Stimulated activated CD8-positive, alpha-beta memory T cell treated with anti-CD3 and anti-CD28 coated beads, Interleukin-12 subunit alpha, Interleukin-12 subunit beta, amount 100 ng/mL, for 1 hour (primary cell): ENCODE data around the gene SERGEF.
"Not testable (repeated sequence)": the region's sequence is repeated elsewhere in the genome, so short reads cannot be mapped to it uniquely, and the experiment has no call there.

Source experiments
- DNase-seq: peaks from one replicate; pipeline ENCODE4 v3.0.0-alpha.2; 2020; ENCODE audit warnings: low read depth

Gene SERGEF

DNA sequence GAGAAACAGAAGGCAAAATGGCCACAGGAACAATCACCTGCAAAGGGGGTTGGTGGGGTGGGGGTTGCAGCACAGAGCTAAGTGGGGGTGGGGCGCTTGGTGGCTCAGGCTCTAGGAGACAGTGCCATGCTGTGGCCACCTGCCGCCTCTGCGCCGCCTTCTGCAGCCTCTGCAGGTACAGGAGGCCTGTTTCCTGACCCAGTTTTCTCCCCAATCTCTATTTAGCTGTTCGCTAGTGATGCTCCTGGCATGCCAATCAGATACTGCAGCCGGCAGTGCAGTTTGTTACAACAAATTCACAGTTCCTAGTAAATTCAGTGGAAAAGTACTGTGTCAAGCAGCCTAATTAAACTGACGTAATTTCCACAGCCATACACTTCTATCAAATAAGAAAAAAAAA lies 106.4 kb downstream of the SERGEF start:
- DNase-seq, result no peak

DNA sequence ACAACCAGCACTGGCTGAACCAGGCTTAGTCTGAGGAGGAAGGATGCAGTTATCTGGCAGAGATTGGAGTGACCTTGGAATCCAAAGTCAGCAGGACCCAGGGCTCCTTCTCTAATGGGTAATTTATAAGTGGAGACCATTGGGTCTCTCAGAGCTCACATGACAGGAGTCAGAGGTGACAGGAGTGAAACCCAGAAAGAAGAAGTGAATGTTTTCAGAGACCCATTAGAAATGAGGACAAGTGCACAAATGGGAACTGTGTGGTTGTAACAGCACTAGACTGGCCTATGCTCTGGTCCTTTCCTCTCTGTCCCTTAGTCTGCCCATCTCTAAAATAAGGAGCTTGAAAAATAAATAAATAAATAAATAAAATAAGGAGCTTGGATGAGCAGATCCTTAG lies 107.4 kb downstream of the SERGEF start:
- DNase-seq, result no peak

DNA sequence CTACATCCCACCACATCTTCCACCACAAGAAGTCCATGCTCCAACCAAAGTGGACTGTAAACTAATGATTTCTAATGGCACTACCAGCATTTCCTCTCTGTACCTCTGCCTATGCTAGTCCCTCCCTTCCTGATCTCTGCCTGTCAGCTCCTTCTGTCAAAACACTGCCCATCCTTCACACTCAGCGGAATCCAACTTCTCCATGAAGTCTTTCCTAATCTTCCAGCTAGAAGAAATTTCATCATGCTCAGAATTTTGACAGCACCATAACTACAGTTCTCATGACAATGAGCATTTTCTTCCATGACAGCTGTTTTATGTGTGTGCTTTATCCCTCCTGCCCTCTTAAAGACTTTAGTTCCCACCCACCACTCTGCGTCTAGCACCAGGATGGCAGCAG lies 111.4 kb downstream of the SERGEF start:
- DNase-seq, result no peak

DNA sequence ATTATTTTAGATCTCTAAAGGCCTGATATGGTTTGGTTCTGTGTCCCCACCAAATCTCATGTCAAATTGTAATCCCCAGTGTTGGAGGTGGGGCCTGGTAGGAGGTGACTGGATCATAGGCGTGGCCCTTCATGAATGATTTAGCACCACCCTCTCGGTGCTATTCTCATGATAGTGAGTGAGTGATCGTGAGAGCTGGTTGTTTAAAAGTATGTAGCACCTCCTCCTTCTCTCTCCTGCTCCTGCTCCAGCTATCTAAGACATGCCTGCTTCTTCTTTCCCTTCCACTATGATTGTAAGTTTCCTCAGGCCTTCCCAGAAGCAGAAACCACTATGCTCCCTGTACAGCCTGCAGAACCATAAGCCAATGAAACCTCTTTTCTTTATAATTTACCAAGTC lies 114.1 kb downstream of the SERGEF start:
- DNase-seq, result no peak

DNA sequence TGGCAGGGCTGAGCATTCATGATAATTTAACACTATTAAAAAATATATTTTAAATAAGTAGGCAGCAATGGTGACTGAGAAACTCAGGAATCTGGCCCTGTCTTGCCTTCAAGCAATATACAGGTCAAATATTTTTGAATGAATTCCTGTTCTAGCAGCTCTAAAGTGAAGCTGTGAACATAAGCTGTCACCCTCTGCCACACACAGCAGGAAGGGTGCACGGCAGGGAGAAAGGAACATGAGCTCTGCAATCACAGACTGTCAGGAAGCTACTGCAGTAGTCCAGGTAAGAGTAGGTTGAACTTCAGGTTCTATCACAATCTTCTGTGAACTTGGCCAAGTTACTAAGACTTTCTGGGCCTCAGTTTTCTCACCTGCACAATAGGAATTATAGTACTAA lies 114.8 kb downstream of the SERGEF start:
- DNase-seq, result no peak

DNA sequence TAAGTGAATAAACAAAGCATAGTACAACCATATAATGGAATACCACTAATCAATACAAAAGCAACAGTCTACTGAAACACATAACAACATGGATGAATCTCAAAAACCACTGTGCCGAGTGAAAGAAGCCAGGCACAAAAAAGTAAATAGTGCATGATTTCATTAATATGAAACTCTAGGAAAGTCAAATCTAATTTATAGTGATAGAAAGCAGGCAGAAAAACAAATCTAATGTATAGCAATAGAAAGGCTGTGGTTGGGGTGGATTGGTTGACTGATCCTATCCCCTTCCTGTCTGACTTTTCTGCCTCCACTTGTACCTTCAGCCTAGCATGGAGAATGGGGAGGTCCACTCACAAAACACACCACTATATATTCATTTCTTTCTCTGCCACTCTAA lies 115.4 kb downstream of the SERGEF start:
- DNase-seq, result no peak

DNA sequence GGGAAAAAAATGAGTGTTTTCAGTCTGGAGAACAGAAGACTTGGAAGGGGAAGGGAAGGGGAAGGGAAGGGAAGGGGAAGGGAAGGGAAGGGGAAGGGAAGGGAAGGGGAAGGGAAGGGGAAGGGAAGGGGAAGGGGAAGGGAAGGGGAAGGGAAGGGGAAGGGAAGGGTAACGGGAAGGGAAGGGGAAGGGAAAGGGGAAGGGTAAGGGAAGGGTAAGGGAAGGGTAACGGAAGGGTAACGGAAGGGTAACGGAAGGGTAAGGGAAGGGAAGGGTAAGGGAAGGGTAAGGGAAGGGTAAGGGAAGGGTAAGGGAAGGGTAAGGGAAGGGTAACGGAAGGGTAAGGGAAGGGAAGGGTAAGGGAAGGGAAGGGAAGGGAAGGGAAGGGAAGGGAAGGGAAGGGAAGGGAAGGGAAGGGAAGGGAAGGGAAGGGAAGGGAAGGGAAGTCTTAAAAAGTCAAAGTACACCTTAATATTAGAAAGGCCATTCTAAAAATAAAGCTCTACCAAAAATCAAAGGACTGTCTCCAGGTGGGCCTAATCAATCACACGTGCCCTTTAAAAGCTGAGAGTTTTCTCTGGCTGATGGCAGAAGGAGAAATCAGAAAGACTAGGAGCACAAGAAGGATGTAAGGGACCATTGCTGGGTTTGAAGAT lies 116.2 kb downstream of the SERGEF start:
- not testable (repeated sequence) for DNase-seq

DNA sequence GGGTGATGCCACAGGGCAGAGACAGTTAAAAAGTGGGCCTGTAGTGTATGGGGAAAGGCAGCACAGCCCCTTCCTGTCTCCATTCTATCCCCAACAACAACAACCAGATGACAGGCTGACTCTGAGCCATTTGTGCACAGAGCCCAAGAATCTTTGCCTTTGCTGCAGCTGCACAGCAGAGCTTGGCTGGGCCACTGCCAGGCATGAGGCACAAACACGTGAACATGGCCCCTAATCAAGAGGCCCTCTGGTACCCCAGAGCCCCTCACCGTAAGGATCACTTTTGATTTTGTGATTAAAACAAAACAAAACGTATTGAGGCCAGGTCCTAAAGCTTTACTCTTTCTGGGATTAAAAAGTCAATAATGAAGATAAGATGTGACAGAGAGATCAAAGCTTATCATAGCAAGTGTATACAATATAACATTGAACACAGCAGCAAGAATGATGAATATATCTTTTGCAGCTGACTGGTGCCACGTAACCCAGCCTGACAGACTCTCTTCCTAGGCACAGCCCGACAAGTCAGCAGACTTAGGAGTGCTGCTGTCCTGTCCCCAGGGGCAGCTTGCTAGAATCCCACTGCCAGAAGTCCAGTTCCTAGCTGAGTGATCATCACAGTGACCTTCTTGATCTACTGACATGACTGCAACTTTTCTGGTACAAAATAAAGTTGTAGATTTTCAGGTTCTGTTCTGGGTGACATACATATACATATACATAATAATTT lies 117.8 kb downstream of the SERGEF start:
- no peak for DNase-seq

DNA sequence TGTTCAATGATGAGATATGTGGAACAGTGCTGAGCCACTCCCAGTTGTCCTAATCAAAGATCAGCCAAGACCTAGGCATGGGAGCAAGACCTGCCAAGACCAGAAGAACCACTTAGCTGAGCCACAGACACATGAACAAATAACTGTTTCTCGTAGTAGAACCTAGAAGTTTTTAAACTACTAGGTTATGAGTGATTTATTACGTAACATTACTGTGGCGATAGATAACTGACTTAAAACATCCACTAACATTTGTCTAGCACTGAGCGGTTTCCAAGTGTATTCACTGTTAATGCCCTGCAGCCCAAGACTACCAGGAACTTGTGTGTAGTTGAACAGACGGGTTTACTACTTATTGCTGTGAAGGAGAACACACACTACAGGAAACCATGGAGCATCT lies 120.4 kb downstream of the SERGEF start:
- DNase-seq, result no peak

DNA sequence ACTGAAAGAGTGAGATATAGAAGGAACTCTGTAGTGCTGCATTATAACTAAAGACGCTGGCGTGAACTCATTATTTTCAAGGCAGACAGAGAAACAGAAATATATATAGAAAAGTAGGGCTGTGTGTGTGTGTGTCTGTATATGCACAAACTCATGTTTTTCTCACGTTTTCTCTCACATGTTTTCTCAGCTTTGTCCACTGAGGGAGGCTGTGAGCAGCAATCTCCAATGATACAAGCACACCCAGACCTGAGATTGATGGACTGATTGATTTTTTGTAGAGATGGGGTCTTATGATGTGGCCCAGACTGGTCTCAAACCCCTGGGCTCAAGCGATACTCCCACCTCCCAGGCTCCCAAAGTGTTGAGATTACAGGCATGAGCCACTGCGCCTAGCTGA lies 122.5 kb downstream of the SERGEF start:
- no peak for DNase-seq

DNA sequence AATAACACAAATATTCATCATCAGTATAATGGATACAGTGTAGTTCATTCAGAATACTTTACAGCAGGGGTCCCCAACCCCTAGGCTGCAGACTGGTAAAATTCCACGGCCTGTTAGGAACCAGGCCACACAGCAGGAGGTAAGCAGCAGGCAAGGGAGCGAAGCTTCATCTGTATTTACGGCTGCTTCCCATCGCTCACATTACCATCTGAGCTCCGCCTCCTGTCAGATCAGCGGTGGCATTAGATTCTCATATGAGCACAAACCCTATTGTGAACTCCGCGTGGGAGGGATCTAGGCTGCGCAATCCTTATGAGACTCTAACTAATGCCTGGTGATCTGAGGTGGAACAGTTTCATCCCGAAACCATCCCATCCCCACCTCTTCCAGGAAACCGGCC lies 125.1 kb downstream of the SERGEF start:
- no peak for DNase-seq

DNA sequence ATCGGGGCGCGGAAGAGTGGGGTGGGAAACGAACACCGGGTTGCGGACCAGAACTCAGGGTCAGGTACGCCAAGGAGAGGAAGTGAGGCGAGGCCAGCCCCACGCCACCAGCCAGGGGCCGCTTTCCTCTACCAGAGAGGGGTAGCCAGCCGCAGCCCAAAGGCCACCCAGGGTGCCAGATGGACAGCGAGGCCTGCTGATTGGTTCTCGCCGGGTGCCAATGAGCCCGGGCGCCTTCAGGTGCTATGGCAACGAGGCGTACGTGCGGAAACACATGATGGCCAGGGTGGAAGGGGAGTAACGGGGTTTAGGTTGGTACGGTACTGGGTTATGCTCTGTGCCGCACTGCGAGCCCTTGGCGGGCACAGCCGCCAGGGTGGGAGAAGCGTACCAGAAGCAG lies 128.9 kb downstream of the SERGEF start:
- DNase-seq, result no peak

DNA sequence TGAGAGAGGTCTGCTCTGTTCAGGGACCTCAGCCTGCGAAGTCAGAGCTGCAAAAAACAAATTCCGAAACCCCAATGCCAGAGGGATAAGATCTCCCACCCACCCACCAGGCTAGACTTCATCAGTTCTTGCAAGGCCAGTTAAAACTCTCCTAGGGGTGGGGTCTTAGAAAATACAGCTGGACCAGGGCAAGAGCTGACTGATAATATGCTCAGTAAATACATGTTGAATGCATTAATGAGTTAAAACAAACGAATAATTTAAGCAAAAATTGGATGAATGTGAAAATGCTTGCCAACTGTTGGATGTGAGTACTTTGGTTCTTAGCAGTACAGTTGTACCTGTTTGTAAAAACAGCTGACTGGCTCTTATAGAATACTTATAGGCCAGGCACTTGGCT lies 129.8 kb downstream of the SERGEF start:
- no peak for DNase-seq

DNA sequence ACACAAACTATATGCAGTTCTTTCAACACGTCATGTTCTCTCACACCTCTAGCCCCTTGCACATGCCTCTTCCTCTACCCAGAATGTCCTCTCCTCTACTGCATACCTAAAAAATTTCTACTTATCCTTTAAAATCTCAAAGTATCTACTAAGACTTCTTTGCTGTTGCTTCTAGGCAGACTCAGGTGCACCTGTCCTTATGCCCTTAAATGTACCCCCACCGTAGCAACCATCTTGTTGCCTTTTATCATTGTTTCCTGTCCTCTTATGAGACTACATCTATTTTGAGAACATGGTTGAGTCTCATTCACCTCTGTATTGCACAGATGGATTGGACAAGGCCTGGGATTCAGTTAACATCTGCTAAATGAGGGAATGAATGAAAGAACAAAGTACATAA lies 134.1 kb downstream of the SERGEF start:
- DNase-seq, result no peak

DNA sequence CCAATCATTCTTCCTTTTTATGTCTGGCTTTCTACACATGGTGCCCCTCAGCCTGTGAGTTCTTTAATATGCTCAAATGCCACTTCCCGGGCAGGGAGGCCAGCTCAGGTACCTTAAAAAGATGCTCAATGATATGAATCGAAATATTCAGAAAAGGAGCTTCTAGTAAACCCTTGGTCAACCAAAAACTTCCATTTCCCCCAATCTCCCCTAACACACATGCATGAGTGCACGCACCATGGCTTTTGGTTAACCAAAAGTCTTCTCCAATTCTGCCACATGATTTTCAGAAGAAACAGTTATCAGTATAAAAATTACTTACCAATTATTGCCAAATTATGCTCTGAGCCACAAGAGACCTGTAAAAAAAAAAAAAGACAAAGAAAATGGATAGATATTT lies 135.0 kb downstream of the SERGEF start:
- DNase-seq, result no peak

DNA sequence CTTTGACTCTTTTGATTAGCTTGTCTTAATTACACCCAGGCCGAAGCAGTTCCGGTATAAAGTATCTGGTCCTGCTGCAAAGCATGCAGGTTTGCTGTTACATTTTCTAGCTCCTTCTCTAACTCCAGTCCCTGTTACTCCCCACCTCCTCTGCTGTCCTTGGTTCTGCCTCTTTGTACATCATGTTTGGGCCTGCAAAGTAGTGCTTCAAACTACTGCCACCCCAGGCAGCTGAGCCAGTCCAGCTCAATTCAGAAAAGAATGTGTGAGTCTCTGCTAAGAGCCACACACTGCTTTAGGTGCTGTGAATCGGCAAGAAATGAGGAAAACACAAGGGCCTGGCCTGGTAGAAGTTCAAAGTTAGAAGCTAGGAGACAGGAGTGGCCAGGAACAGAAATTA lies 136.0 kb downstream of the SERGEF start:
- no peak for DNase-seq

DNA sequence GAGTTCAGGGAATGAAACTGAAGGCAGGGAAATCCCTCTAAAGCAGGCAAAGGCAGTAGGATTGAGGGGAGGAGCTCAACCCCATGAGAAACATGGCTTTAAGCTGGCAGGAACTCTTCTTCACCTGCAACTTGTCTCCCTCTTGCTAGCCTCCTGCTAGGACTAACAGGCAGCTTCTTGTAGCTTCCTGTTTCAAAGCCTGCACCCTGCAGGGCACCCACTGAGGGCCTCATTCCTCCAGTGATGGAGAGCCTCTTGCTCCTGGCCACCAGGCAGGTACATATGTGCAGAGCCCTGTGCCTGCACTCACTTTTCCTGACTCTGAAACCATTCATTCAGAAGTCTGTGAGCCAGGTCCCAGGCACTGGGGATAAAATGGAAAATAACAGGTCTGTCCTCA lies 137.0 kb downstream of the SERGEF start:
- DNase-seq, result no peak

DNA sequence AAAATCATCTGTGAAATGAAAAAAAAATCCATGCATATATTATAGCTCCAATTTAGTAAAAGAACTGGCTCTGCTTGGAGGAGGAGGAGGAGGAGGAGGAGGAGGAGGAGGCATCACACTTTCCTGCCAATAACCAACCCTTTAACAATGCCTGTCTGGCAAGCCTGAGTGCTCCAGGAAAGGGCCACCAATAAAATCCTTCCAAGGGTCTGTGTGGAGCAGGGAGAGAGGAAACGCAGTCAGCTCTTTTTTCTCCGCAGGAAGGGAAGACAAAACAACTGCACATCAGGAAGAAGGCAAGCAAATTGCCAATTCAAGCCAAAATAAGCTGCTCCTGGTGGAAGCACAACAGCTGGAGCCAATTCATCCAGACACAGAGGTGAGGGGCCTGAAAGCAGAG lies 139.3 kb downstream of the SERGEF start:
- DNase-seq, result no peak

DNA sequence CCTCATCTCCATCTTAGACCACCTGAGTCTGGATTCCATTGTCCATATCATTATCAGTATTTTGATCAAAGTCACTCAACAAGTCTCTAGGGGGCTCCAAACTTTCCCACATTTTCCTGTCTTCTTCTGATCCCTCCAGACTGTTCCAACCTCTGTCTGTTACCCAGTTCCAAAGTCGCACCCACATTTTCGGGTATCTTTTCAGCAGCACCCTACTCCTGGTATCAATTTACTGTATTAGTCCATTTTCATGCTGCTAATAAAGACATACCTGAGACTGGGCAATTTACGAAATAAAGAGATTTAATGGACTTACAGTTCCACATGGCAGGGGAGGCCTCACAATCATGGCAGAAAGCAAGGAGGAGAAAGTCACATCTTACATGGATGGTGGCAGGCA lies 144.4 kb downstream of the SERGEF start:
- not testable (repeated sequence) for DNase-seq

DNA sequence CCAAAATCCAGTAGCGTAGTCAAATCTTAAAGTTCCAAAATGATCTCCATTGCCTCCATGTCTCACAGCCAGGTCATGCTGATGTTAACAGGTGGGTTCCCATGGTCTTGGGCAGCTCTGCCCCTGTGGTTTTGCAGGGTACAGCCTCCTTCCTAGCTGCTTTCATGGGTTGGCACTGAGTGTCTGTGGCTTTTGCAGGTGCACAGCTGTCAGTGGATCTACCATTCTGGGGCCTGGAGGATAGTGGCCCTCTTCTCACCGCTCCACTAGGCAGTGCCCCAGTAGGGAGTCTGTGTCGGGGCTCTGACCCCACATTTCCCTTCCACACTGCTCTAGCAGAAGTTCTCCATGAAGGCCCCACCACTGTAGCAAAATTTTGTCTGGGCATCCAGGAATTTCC lies 145.5 kb downstream of the SERGEF start:
- DNase-seq, result no peak

DNA sequence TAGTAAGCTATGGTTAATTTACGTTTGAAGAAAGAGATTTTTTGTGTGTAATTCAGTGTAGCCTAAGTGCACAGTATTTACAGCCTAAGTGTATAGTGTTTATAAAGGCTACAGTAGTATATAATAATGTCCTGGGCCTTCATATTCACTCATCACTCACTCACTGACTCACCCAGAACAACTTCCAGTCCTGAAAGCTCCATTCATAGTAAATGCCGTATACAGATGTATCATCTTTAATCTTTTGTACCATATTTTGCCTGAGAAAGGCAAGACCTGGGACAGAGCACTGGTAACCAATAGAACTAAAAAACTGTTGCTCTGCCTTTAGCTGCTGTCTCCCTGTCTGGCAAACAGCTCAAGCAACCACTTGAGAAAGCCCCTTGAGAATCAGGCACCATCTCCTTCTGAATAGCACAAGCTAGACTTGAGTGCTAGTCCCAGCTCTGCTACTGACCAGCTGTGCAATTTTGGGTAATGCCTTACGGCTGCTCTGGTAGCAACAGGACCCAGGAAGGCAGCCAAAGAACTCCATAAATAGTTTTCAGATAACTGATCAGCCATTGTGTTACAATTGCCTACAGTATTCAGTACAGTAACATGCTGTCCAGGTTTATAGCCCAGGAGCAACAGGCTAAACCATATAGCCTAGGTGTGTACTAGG lies 146.9 kb downstream of the SERGEF start:
- DNase-seq, result no peak

DNA sequence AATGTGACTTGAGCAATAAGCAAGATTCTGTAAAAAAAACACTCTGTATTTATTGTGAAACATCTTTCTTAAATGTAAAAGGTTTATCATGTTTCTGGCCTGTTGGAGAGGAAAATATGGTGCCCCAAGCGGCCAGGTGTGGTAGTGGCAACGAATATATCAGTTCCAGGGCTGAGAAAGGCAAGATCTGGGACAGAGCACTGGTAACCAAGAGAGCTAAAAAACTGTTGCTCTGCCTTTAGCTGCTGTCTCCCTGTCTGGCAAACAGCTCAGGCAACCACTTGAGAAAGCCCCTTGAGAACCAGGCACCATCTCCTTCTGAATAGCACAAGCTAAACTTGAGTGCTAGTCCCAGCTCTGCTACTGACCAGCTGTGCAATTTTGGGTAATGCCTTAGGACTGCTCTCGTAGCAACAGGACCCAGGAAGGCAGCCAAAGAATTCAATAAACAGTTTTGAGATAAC lies 148.3 kb downstream of the SERGEF start:
- no peak for DNase-seq

DNA sequence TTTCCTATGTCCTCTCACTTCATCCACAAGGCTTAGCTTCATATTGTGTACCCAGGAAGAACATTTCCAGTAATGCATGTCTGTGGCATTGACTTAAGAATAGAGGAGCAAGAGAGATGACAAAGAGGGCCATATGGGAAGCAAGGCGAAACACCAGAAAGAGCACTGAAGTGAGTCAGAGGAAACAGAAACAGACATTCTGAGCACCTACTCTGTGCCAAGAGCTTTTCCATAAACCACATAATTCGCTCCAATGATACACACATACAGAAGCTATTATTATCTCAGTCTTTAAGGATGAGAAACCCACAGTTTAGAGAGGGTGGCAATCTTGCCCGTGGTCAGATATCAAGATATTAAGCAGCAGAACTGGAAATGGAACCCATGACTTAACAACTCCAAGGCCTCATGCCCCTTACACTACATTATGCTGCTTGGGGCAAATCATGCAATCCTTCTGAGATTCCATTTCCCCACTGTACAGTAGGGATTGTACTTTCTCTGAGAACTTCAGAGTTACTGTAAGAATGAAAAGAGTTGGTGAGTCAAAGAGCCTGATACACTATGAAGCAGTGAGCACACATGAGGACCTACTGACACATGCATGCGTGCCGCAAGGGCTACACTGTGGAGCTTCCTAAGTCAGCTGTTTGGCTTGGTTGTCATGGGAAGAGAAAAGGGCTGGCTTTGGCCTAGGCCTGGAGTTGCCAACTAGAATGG lies 151.7 kb downstream of the SERGEF start:
- DNase-seq, result no peak
